ENCODE measurements around the gene SHROOM4. TPM values are rescaled to one million over a fixed set of nuclear protein-coding genes. Genes with fewer than 3 reads are reported as not detected.

Gene SHROOM4
- total RNA-seq, 1 experiment from 2014 or later, result 7.1 TPM

DNA sequence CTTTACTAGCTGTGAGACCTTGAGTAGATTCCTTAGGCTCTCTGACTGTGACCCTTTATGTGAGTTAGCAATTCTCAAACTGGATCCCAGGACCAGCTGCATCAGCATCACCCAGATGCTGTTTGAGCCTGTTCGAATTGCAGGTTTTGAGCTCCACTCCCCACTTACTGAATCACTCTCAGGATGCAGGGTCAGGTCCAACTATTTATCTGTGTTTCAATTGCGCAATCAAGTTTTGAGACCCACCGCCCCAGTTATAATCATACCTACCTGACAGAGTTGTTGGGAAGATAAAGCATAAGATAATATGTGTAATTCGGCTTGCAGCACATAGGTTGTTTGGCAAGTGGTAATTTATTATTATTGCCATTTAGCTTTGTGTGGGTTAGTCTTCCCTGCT lies 187.6 kb downstream of the SHROOM4 start:
- no peaks in the 10 kb centered on the region for H3K27me3 Mint-ChIP-seq (ENCODE audit: low read depth)
- H3K4me3 Mint-ChIP-seq, result no peak overlapping the region
- H3K4me1 Mint-ChIP-seq, result peaks cover 32% of the 10 kb centered on the region
- TF ChIP-seq NR1H2 (CRISPR knock-in tag; IDR thresholded peaks at IDR 0.05) (no peak), ZNF219 (CRISPR knock-in tag; IDR thresholded peaks at IDR 0.05; ENCODE audit: borderline replicate concordance) (no peak), FOXJ3 (CRISPR knock-in tag; IDR thresholded peaks at IDR 0.05; ENCODE audit: borderline replicate concordance) (no peak), CREB1 (CRISPR knock-in tag; IDR thresholded peaks at IDR 0.05) (no peak), ZNF232 (CRISPR knock-in tag; IDR thresholded peaks at IDR 0.05) (no peak), JAZF1 (CRISPR knock-in tag; IDR thresholded peaks at IDR 0.05) (no peak), ATF1 (CRISPR knock-in tag; IDR thresholded peaks at IDR 0.05) (no peak), ZNF671 (CRISPR knock-in tag; IDR thresholded peaks at IDR 0.05) (no peak), TCF7 (CRISPR knock-in tag; IDR thresholded peaks at IDR 0.05; ENCODE audit: low read depth) (no peak)
- TF ChIP-seq, protein P1, sequence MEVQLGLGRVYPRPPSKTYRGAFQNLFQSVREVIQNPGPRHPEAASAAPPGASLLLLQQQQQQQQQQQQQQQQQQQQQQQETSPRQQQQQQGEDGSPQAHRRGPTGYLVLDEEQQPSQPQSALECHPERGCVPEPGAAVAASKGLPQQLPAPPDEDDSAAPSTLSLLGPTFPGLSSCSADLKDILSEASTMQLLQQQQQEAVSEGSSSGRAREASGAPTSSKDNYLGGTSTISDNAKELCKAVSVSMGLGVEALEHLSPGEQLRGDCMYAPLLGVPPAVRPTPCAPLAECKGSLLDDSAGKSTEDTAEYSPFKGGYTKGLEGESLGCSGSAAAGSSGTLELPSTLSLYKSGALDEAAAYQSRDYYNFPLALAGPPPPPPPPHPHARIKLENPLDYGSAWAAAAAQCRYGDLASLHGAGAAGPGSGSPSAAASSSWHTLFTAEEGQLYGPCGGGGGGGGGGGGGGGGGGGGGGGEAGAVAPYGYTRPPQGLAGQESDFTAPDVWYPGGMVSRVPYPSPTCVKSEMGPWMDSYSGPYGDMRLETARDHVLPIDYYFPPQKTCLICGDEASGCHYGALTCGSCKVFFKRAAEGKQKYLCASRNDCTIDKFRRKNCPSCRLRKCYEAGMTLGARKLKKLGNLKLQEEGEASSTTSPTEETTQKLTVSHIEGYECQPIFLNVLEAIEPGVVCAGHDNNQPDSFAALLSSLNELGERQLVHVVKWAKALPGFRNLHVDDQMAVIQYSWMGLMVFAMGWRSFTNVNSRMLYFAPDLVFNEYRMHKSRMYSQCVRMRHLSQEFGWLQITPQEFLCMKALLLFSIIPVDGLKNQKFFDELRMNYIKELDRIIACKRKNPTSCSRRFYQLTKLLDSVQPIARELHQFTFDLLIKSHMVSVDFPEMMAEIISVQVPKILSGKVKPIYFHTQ (CRISPR knock-in tag; IDR thresholded peaks at IDR 0.05), result no peak
- TF ChIP-seq, protein P2, sequence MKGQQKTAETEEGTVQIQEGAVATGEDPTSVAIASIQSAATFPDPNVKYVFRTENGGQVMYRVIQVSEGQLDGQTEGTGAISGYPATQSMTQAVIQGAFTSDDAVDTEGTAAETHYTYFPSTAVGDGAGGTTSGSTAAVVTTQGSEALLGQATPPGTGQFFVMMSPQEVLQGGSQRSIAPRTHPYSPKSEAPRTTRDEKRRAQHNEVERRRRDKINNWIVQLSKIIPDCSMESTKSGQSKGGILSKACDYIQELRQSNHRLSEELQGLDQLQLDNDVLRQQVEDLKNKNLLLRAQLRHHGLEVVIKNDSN (CRISPR knock-in tag; IDR thresholded peaks at IDR 0.05), result no peak
- TF ChIP-seq, protein P3, sequence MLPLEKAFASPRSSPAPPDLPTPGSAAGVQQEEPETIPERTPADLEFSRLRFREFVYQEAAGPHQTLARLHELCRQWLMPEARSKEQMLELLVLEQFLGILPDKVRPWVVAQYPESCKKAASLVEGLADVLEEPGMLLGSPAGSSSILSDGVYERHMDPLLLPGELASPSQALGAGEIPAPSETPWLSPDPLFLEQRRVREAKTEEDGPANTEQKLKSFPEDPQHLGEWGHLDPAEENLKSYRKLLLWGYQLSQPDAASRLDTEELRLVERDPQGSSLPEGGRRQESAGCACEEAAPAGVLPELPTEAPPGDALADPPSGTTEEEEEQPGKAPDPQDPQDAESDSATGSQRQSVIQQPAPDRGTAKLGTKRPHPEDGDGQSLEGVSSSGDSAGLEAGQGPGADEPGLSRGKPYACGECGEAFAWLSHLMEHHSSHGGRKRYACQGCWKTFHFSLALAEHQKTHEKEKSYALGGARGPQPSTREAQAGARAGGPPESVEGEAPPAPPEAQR (CRISPR knock-in tag; IDR thresholded peaks at IDR 0.05), result no peak
- TF ChIP-seq, protein P4, sequence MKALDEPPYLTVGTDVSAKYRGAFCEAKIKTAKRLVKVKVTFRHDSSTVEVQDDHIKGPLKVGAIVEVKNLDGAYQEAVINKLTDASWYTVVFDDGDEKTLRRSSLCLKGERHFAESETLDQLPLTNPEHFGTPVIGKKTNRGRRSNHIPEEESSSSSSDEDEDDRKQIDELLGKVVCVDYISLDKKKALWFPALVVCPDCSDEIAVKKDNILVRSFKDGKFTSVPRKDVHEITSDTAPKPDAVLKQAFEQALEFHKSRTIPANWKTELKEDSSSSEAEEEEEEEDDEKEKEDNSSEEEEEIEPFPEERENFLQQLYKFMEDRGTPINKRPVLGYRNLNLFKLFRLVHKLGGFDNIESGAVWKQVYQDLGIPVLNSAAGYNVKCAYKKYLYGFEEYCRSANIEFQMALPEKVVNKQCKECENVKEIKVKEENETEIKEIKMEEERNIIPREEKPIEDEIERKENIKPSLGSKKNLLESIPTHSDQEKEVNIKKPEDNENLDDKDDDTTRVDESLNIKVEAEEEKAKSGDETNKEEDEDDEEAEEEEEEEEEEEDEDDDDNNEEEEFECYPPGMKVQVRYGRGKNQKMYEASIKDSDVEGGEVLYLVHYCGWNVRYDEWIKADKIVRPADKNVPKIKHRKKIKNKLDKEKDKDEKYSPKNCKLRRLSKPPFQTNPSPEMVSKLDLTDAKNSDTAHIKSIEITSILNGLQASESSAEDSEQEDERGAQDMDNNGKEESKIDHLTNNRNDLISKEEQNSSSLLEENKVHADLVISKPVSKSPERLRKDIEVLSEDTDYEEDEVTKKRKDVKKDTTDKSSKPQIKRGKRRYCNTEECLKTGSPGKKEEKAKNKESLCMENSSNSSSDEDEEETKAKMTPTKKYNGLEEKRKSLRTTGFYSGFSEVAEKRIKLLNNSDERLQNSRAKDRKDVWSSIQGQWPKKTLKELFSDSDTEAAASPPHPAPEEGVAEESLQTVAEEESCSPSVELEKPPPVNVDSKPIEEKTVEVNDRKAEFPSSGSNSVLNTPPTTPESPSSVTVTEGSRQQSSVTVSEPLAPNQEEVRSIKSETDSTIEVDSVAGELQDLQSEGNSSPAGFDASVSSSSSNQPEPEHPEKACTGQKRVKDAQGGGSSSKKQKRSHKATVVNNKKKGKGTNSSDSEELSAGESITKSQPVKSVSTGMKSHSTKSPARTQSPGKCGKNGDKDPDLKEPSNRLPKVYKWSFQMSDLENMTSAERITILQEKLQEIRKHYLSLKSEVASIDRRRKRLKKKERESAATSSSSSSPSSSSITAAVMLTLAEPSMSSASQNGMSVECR (CRISPR knock-in tag; IDR thresholded peaks at IDR 0.05; ENCODE audit: borderline replicate concordance), result no peak
- TF ChIP-seq, protein P5, sequence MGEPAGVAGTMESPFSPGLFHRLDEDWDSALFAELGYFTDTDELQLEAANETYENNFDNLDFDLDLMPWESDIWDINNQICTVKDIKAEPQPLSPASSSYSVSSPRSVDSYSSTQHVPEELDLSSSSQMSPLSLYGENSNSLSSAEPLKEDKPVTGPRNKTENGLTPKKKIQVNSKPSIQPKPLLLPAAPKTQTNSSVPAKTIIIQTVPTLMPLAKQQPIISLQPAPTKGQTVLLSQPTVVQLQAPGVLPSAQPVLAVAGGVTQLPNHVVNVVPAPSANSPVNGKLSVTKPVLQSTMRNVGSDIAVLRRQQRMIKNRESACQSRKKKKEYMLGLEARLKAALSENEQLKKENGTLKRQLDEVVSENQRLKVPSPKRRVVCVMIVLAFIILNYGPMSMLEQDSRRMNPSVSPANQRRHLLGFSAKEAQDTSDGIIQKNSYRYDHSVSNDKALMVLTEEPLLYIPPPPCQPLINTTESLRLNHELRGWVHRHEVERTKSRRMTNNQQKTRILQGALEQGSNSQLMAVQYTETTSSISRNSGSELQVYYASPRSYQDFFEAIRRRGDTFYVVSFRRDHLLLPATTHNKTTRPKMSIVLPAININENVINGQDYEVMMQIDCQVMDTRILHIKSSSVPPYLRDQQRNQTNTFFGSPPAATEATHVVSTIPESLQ (CRISPR knock-in tag; IDR thresholded peaks at IDR 0.05), result no peak
- TF ChIP-seq, protein P6, sequence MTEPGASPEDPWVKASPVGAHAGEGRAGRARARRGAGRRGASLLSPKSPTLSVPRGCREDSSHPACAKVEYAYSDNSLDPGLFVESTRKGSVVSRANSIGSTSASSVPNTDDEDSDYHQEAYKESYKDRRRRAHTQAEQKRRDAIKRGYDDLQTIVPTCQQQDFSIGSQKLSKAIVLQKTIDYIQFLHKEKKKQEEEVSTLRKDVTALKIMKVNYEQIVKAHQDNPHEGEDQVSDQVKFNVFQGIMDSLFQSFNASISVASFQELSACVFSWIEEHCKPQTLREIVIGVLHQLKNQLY (CRISPR knock-in tag; IDR thresholded peaks at IDR 0.05), result no peak
- TF ChIP-seq, protein P7, sequence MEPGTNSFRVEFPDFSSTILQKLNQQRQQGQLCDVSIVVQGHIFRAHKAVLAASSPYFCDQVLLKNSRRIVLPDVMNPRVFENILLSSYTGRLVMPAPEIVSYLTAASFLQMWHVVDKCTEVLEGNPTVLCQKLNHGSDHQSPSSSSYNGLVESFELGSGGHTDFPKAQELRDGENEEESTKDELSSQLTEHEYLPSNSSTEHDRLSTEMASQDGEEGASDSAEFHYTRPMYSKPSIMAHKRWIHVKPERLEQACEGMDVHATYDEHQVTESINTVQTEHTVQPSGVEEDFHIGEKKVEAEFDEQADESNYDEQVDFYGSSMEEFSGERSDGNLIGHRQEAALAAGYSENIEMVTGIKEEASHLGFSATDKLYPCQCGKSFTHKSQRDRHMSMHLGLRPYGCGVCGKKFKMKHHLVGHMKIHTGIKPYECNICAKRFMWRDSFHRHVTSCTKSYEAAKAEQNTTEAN (CRISPR knock-in tag; IDR thresholded peaks at IDR 0.05), result no peak
- TF ChIP-seq, protein P8, sequence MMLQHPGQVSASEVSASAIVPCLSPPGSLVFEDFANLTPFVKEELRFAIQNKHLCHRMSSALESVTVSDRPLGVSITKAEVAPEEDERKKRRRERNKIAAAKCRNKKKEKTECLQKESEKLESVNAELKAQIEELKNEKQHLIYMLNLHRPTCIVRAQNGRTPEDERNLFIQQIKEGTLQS (CRISPR knock-in tag; conservative IDR thresholded peaks at IDR 0.05), result no peak
- TF ChIP-seq, protein P9, sequence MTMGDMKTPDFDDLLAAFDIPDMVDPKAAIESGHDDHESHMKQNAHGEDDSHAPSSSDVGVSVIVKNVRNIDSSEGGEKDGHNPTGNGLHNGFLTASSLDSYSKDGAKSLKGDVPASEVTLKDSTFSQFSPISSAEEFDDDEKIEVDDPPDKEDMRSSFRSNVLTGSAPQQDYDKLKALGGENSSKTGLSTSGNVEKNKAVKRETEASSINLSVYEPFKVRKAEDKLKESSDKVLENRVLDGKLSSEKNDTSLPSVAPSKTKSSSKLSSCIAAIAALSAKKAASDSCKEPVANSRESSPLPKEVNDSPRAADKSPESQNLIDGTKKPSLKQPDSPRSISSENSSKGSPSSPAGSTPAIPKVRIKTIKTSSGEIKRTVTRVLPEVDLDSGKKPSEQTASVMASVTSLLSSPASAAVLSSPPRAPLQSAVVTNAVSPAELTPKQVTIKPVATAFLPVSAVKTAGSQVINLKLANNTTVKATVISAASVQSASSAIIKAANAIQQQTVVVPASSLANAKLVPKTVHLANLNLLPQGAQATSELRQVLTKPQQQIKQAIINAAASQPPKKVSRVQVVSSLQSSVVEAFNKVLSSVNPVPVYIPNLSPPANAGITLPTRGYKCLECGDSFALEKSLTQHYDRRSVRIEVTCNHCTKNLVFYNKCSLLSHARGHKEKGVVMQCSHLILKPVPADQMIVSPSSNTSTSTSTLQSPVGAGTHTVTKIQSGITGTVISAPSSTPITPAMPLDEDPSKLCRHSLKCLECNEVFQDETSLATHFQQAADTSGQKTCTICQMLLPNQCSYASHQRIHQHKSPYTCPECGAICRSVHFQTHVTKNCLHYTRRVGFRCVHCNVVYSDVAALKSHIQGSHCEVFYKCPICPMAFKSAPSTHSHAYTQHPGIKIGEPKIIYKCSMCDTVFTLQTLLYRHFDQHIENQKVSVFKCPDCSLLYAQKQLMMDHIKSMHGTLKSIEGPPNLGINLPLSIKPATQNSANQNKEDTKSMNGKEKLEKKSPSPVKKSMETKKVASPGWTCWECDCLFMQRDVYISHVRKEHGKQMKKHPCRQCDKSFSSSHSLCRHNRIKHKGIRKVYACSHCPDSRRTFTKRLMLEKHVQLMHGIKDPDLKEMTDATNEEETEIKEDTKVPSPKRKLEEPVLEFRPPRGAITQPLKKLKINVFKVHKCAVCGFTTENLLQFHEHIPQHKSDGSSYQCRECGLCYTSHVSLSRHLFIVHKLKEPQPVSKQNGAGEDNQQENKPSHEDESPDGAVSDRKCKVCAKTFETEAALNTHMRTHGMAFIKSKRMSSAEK (CRISPR knock-in tag; IDR thresholded peaks at IDR 0.05; ENCODE audit: borderline replicate concordance), result no peak
- no peaks in the 10 kb centered on the region for H3K9me3 Mint-ChIP-seq
- DNase-seq (ENCODE audit: low spot score), result no peak
- H3K36me3 Mint-ChIP-seq, result peaks cover 3% of the 10 kb centered on the region; the same call in 1 of the 2 replicates
- ChIA-PET CTCF (no interaction called here), POLR2A (no interaction called here)
- no peak for ATAC-seq
- H3K27ac Mint-ChIP-seq, result no peak overlapping the region

Data from WTC11 (cell line).